GM18526 (cell line): ENCODE data around the gene GAP43.

Experiments used
- POLR2A ChIP-seq: IDR thresholded peaks from 3 replicates; pipeline ENCODE4 v1.6.1; 2011; ENCODE audit not compliant: insufficient read length; ENCODE audit errors: extremely low read depth

GAP43 gene

DNA sequence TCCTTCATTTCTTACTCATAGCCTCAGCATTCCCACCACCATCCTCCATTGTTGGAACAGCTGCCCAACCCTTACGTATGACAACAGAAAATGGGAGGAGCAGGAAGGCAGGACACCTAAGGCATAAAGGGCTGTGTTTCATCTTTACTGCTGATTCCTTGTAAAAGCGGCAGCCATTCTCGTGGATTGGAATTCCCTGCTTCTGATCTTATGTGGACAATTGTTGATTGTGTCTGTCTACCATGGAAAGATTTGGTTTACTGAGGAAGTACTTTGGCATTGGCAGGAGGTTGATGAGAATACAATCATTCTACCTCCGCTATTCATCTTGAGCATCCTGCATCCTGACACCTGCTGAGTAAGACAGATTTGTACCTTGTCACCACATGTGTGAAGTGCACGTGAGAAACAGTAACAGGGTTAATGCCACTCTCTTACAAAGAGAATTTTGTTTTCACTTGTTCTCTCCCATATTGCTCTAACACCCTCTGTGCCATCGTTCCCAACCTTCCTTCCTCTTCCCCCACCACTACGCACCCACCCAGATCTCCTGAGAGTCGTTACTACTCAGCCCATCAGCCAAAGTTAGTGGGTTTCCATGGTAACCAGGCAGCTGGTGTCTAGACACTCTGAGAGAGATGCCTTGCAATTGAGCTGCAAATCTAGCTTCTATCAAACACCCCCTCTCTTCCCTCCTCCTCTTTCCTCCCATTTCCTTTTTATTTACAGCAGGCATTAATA is 75.7 kb downstream of the GAP43 start:
- no peak for TF ChIP-seq POLR2A

DNA sequence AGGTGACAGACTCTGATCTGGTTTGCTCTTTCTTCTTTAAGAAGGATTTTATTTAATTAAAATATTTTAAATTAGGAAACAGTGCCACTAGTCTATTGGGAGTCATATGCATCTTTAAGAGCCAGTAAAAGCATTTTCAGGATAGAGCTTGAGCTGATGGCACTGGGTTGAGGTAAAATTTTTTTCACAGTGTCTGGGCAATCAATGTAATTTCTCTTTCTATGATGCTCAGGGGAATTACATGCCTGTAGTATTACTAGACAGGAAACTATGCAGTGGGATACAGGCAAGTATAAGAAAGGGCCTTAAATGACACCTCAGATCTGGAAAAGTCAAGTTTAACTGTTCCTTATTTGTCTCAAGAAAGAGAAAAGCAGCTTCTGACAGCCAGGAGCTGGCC is 76.4 kb downstream of the GAP43 start:
- no peak for TF ChIP-seq POLR2A

GRCh38 chr3:115702598-115702997 is 79.3 kb downstream of the GAP43 start:
- TF ChIP-seq POLR2A = no peak

DNA sequence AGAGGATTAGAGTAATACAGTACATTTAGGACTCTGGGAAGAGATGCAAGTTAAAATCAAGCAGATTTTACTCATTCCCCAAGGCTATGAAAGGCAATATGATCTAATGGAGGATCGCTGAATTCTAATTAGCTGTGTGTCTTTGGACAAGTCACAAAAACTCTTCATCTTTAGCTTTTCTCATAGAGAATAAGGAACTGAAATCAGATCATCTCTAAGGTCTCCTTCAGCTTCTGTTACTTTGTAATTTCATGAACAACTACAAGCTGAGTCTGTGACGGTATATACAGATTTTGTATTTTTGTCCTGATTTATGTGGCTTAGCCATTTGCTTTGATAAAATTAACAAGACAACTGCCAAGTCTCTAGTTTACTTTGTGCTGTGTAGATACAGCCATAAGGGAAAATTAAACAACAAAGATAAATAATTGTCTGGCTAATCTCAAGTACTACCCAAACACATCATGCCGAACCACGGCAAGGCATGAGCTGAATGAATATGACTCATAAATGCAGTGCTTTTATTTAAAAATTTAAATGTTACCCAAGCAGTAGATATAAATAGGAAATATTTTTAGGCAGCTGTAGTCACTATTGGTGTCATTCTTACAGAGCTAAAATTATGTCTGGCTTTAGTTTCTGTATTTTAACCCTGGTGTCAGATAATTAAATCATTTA is 81.5 kb downstream of the GAP43 start:
- no peak for TF ChIP-seq POLR2A

GRCh38 chr3:115706311-115706829 is 83.1 kb downstream of the GAP43 start:
- no peak for TF ChIP-seq POLR2A

DNA sequence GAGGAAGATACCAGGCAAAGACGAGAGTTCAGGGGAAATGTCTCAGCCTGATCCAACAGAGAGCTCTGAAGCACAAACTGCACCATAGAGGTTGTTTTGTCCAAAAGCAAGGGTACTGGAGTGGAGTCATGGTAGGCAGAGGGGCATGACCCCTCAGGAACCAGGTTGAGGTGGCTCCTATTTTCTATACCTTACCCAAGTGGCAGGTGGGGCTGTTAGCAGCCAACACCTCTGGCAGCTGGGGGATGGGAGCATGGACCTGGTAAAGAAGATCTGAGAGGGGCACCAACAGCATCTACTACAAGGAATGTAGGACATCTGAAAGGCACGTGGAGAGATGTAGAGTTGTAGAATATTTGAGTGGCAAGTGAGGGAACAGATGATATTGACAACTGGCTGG is 85.2 kb downstream of the GAP43 start:
- no peak for TF ChIP-seq POLR2A

GRCh38 chr3:115709093-115709492 is 85.8 kb downstream of the GAP43 start:
- TF ChIP-seq POLR2A = no peak

- no peak for TF ChIP-seq POLR2A
These were observed 86.6 kb downstream of the GAP43 start for GRCh38 chr3:115709931-115710330.

DNA sequence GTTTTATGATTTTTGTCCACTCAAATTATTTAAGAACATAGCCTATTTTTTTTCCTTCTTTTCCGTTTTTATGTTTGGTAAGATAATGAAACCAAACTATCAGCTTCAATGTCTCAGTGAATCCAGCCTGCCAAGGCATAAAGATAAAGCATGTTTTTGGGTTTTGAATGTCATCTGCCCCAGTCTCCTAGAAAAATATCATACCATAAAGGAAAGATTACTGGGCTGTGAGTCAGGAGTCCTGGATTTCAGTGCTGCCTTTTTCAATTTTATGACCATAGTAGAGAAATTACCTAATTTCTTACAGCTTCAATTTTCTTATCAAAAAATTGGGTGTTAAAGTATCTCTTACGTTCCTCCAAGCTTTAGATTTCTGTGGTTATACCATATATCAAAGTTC is 87.5 kb downstream of the GAP43 start:
- TF ChIP-seq POLR2A = no peak

DNA sequence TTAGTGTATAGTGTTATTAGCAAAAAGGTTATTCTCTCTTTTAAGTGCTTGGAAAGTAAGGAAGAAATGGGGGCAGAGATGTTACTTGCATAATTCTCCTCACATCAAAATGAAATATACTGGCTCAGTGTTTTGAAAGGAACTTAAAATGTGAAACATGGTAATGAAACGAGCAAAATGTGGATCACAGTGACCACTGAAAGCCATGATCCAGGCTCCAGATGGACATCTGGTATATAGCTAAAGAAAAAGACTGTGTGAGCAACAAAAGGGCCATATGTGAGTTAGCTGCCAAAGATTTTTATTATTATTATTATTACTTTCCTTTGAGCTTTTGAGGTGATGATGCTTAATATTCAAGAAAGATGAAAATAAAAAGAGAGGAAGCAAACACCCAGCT is 89.6 kb downstream of the GAP43 start:
- no peak for TF ChIP-seq POLR2A

- no peak for TF ChIP-seq POLR2A
These were observed 90.0 kb downstream of the GAP43 start for GRCh38 chr3:115713284-115713683.

DNA sequence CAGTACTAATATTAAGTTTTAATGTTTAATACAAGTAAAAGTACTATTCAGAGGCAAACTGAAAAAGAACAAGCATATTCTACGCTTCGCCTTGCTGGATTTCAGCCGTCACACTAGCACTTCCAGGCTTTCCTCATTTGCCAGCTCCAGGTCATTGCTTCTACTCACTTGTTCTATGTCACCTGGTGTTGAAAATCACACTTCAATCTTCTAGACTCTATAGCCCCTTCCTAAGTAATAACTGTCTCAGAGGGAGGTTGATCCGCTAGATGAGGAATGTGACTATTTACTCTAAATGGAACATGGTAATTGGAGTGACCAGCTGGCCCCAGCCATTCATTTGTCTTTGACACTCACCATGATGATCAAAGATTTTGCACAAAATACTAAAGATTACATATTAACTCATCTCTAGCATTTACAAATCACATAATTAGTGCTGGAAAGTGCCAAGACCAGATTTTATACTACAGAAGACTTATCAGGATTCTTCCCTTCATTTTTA is 92.0 kb downstream of the GAP43 start:
- no peak for TF ChIP-seq POLR2A

- TF ChIP-seq POLR2A = no peak
These were observed 97.7 kb downstream of the GAP43 start for GRCh38 chr3:115720983-115721382.

- TF ChIP-seq POLR2A = no peak
These were observed 102.5 kb downstream of the GAP43 start for GRCh38 chr3:115725800-115726199.

- no peak for TF ChIP-seq POLR2A
These were observed 103.8 kb downstream of the GAP43 start for GRCh38 chr3:115727135-115727534.

- no peak for TF ChIP-seq POLR2A
These were observed 104.7 kb downstream of the GAP43 start for GRCh38 chr3:115728013-115728412.
